GM10248 (cell line): ENCODE data around the gene ACOT2.

Experiments used
- CTCF ChIA-PET: fragments of 300-600 bp; sonication (Branson Sonifier 250); formaldehyde crosslinking; extraction: SDS; loops from one replicate; lab custom pipeline; 2021; ENCODE audit warnings: antibody characterized with exemption; lab: Yijun Ruan, JAX
- POLR2A ChIA-PET: fragments of 350-650 bp; sonication (Branson Sonifier 250); formaldehyde crosslinking; extraction: SDS; loops from one replicate; lab custom pipeline; 2020; ENCODE audit warnings: antibody characterized with exemption; lab: Yijun Ruan, JAX
- DNase-seq: peaks from one replicate; pipeline ENCODE4 v3.0.0; 2012; ENCODE audit errors: extremely low spot score
- CTCF ChIP-seq: IDR thresholded peaks from 2 replicates; pipeline ENCODE4 v1.5.1; 2012; ENCODE audit warnings: mild to moderate bottlenecking, low read depth; ENCODE audit errors: extremely low read depth, missing control alignments, control extremely low read depth

The ACOT2 gene

GRCh38 chr14:73613419-73613963, 44.5 kb downstream of the ACOT2 start:
- POLR2A ChIA-PET: interaction anchor here (1.3 kb wide), 1 partner anchor 13 kb away, joined by 4 read pairs; no protein-coding TSS in a partner anchor
- DNase-seq: no peak
- CTCF ChIA-PET: interaction anchor here (1.0 to 2.1 kb wide), 4 partner anchors 9 to 105 kb away, joined by 4 to 8 read pairs (median 6); no protein-coding TSS in a partner anchor
- TF ChIP-seq CTCF: no peak

GRCh38 chr14:73616831-73617230, 47.8 kb downstream of the ACOT2 start:
- ChIA-PET POLR2A (no interaction called here), CTCF (interaction anchor here (1.0 to 1.8 kb wide), 3 partner anchors 9 to 108 kb away, joined by 3 to 6 read pairs (median 6); no protein-coding TSS in a partner anchor)
- TF ChIP-seq CTCF: no peak
- no peak for DNase-seq

GRCh38 chr14:73619524-73619923, 50.5 kb downstream of the ACOT2 start:
- DNase-seq: no peak
- no peak for TF ChIP-seq CTCF
- CTCF ChIA-PET: interaction anchor here (1.1 to 1.5 kb wide), 3 partner anchors 10 to 15 kb away, joined by 3 to 5 read pairs (median 5); no protein-coding TSS in a partner anchor
- POLR2A ChIA-PET: no interaction called here

GRCh38 chr14:73620268-73620667, 51.3 kb downstream of the ACOT2 start:
- ChIA-PET POLR2A (no interaction called here), CTCF (interaction anchor here (1.5 kb wide), 1 partner anchor 13 kb away, joined by 5 read pairs; no protein-coding TSS in a partner anchor)
- no peak for DNase-seq
- no peak for TF ChIP-seq CTCF

- no peak for DNase-seq
- CTCF ChIA-PET: no interaction called here
- no peak for TF ChIP-seq CTCF
- POLR2A ChIA-PET: no interaction called here
These were observed 54.6 kb downstream of the ACOT2 start for GRCh38 chr14:73623504-73624054.
